Tibial nerve (tissue), 4 donors: ENCODE data around the gene CCDC78. TPM values are rescaled to one million over a fixed set of nuclear protein-coding genes. Genes with fewer than 3 reads are reported as not detected.

Experiments used
- DNase-seq, 2 donors: peaks; one replicate each; pipeline ENCODE4 v3.0.0-alpha.2; 2019; ENCODE audit warnings: low spot score in 2 of 2
- H3K27ac ChIP-seq, 4 donors: fragments of 200-600 bp; sonication (generic) in 3 of 4; one replicate each; pipeline ENCODE4 v1.5.1; 2017 to 2019; ENCODE audit warnings: mild to moderate bottlenecking in 1 of 4
- H3K27me3 ChIP-seq, 2 donors: fragments of 200-600 bp; sonication (generic) in 1 of 2; one replicate each; pipeline versions ENCODE4 v1.5.1 to v1.6.0; 2017 to 2019
- H3K36me3 ChIP-seq, 3 donors: fragments of 200-600 bp; sonication (generic); one replicate each; pipeline ENCODE4 v1.5.1; 2018 to 2019
- H3K4me1 ChIP-seq, 4 donors: fragments of 200-600 bp; sonication (generic) in 3 of 4; one replicate each; pipeline ENCODE4 v1.5.1; 2017 to 2019
- H3K4me3 ChIP-seq, 4 donors: fragments of 200-600 bp; sonication (generic) in 3 of 4; one replicate each; pipeline ENCODE4 v1.5.1; 2017 to 2019; ENCODE audit warnings: mild to moderate bottlenecking in 1 of 4, moderate library complexity in 1 of 4
- H3K9me3 ChIP-seq, 4 donors: fragments of 200-600 bp; sonication (generic) in 3 of 4; one replicate each; pipeline ENCODE4 v1.5.1; 2017 to 2019
- CTCF ChIP-seq, 5 experiments: fragments of 200-600 bp in 3 of 5; fragments of 450-650 bp in 2 of 5; sonication (generic) in 3 of 5; IDR thresholded peaks; one replicate each; pipeline ENCODE4 v1.5.1; 2016 to 2019; ENCODE audit warnings: antibody characterized with exemption in 5 of 5, mild to moderate bottlenecking in 3 of 5, moderate library complexity in 2 of 5
- EP300 ChIP-seq, 2 donors: sonication (generic); formaldehyde crosslinking; IDR thresholded peaks; one replicate each; pipeline ENCODE4 v1.6.1; 2017; ENCODE audit warnings: antibody characterized with exemption in 2 of 2, mild to moderate bottlenecking in 1 of 2
- POLR2A ChIP-seq, 2 donors: fragments of 450-650 bp; IDR thresholded peaks; one replicate each; pipeline ENCODE4 v1.6.1; 2017; ENCODE audit warnings: antibody characterized with exemption in 2 of 2, mild to moderate bottlenecking in 2 of 2, moderate library complexity in 2 of 2
- WGBS, 2 donors: methylation state at CpG; one replicate each; pipeline ENCODE4 v1.1.5; 2018; 5-methylcytosine and 5-hydroxymethylcytosine counted together
- total RNA-seq, 4 donors: library from RNA; depleted of rRNA; stranded (reverse); fragments of >200 nt; gene quantifications; one replicate each; pipeline ENCODE4 v1.1.0, GENCODE V29; 2016

The CCDC78 gene
- total RNA-seq, 4 donors from 2014 or later, result 0.63 to 7.5 (median 3.0) TPM

- Histone ChIP-seq H3K9me3 (no peaks in the 10 kb centered on the region), H3K27ac (no peak overlapping the region), H3K4me1 (peaks cover 0 to 47% (median 7%) of the 10 kb centered on the region in 4 donors), H3K4me3 (no peak overlapping the region), H3K27me3 (peaks cover 2 to 79% of the 10 kb centered on the region in 2 donors), H3K36me3 (no peaks in the 10 kb centered on the region)
- 54 to 57% methylated on average over 3 of the region's 3 CpGs for WGBS, 2 donors
- TF ChIP-seq POLR2A (IDR thresholded peaks at IDR 0.05) (no peak), EP300 (IDR thresholded peaks at IDR 0.05) (no peak), CTCF (IDR thresholded peaks at IDR 0.05) (no peak)
- DNase-seq, result no peak
Observed at GRCh38 chr16:708019-708418, 18.2 kb downstream of the CCDC78 start.

- peak overlapping the region in 1 of 4 donors; percentile 50 for H3K27ac ChIP-seq
- H3K27me3 ChIP-seq, result peaks cover 2 to 88% of the 10 kb centered on the region in 2 donors
- no peak for TF ChIP-seq EP300 (IDR thresholded peaks at IDR 0.05)
- TF ChIP-seq POLR2A (IDR thresholded peaks at IDR 0.05), result no peak
- no peak for TF ChIP-seq CTCF (IDR thresholded peaks at IDR 0.05)
- peak overlapping the region in 1 of 4 donors; percentile 44 for H3K4me3 ChIP-seq
- no peaks in the 10 kb centered on the region for H3K9me3 ChIP-seq
- H3K36me3 ChIP-seq, result no peaks in the 10 kb centered on the region
- 24 to 25% methylated on average over 14 of the region's 14 CpGs for WGBS, 2 donors
- DNase-seq, result no peak
- H3K4me1 ChIP-seq, result peaks cover 0 to 47% (median 7%) of the 10 kb centered on the region in 4 donors
Observed at GRCh38 chr16:707062-707538, 19.1 kb downstream of the CCDC78 start.

DNA sequence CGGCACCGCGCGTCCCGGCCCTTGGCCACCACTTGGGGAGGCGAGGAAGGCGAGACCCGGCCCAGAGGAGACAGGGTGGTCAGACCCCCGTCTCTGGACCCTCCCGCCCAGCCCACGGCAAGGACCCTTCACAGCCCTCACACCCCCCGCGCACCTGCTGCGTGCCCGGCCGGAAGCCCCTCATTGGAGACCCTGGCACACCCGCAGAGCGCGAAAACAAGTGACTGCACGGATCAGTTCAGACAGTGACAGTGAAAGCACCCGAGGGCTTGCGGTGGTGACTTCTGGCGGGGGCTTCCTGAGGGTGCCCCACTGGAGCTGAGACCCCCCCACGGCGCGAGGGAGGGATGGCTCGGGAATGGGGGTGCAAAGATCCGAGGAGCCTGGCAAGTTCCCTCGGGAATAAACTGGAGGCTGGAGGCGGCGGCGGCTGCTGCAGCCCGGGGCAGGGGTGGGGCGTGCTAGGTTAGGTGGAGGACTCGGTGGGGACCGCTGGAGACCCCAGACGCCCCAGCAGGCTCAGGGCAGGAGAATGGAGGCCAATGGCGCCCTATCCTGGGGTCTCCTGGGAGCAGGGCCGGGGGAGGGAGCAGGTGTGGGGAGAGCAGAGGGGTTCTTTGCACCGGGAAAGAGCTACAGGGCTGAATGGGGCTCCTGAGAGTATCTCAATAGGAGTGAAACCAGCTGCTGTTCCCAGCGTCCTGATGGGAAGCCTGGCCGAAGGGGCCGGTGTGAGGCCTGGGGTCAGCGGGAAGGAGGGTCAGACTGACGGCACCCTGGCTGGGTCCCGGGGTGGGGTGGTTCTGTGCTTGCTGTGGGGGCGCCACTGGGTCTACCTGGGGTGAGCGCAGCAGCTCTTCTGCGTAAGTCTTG is 19.8 kb downstream of the CCDC78 start:
- Histone ChIP-seq H3K4me3 (peak overlapping the region in 1 of 4 donors; percentile 44), H3K4me1 (peaks cover 0 to 41% (median 4%) of the 10 kb centered on the region in 4 donors), H3K36me3 (no peaks in the 10 kb centered on the region), H3K27me3 (peaks cover 2 to 93% of the 10 kb centered on the region in 2 donors), H3K9me3 (no peaks in the 10 kb centered on the region), H3K27ac (peak overlapping the region in 1 of 4 donors; percentile 50)
- TF ChIP-seq EP300 (IDR thresholded peaks at IDR 0.05) (no peak), CTCF (IDR thresholded peaks at IDR 0.05) (no peak), POLR2A (IDR thresholded peaks at IDR 0.05) (no peak)
- DNase-seq, result no peak
- WGBS, 2 donors, result 5 to 10% methylated on average over 21 to 33 of the region's 49 CpGs

DNA sequence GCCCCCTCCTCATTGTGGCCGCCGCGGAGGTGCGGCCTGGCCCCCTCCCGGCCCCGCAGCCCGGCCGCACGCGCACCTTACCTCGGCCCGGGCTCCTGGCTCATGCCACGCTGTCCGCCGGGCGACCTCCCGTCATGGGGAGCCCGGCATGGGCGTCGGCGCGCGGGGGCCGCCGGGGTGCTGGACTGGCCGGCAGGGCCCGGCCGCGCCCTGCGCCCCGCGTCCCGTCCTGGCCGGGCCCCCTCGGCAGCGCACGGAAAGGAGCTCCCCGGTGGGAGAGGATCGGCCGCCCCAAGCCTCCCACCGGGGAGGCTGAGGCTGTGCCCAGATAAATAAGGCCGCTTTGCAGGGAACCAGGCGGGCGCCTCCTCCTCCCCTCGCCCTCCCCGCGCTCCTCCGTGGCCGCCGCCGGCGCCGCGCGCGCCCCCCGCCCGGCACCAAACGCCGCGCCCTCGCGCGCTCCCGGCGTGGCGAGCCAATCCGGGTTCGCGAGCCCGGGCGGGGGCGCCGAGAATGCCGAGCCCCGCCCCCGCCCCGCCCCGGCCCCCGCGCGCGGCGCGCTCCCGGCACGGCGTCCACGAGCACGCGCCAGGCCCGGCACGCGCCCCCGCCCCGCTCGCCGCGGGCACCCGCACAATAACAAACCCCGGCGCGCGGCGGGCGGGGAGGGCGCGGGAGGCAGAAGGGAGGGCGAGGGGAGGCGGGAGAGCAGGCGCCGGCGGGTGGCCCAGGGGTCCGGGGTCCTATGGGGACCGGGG is 20.6 kb downstream of the CCDC78 start, which contains the start of gene FBXL16:
Gene FBXL16 (minus strand): TSS at position 371 of the 758 bp plus-strand sequence. CDS start 8,396 bp downstream, outside the sequence.
- Histone ChIP-seq H3K27me3 (peaks cover 2 to 93% of the 10 kb centered on the region in 2 donors), H3K4me1 (peaks cover 0 to 46% (median 4%) of the 10 kb centered on the region in 4 donors), H3K36me3 (no peaks in the 10 kb centered on the region), H3K9me3 (no peaks in the 10 kb centered on the region), H3K4me3 (peak within 1 kb of the TSS in 1 of 4 donors; percentile 44), H3K27ac (peak within 1 kb of the TSS in 1 of 4 donors; percentile 50)
- no peak for DNase-seq
- no peak for TF ChIP-seq EP300 (IDR thresholded peaks at IDR 0.05)
- TF ChIP-seq POLR2A (IDR thresholded peaks at IDR 0.05), result no peak
- TF ChIP-seq CTCF (IDR thresholded peaks at IDR 0.05), result no peak
- WGBS, 2 donors, result 1% methylated on average over 23 to 37 of the region's 115 CpGs
